ENCODE data around the gene MYOD1.

The MYOD1 gene

DNA sequence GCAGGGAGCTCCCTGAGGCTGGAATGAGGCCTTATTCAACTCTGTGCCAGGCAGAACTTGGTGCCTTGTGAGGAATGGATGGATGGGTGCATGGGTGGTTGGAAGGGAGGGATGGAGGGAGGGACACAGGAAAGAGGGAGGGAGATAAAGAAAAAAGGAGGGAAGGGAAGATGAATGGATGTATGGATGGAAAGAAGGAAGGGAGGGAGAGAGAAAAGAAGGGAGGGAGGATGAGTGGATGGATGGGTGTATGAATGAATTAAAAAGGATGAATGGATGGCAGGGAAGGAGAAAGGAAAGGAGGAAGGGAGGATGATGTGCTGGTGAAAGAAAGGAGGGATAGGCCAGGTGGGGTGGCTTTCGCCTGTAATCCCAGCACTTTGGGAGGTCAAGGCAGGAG is 49.8 kb downstream of the MYOD1 start:
- in situ Hi-C loops (cut with MboI; ENCODE audit: low sequenced_read_pairs): no loop called here

DNA sequence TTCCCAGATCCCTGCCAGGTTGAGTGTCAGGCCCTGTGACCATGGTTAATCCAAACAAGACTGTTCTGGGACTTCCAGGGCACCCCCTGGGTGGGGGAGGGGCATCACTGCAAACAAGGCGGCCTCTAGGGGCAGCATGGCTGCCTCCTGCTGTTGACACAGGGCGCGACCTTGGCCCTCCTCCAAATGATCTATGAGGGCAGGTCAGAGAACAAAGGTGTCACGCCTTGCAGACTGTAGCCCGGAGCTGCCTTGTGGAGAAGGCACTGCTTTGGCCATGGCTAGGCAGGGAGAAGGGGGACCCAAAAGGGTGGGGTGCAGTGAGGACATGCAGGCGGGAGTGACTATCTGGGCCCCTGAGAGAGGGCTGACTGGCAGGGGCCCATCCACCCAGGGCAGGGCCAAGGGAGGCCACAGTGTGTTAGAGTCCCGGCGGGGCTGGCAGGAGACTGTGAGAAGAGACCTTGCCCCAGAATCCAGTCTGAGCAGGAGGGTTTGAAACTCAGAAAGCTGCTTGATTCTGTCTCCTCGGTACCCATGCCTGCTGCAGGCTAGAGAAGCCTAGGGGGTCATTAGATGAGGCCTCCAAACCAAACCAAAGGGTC is 50.8 kb downstream of the MYOD1 start:
- in situ Hi-C loops (cut with MboI; ENCODE audit: low sequenced_read_pairs): no loop called here

DNA sequence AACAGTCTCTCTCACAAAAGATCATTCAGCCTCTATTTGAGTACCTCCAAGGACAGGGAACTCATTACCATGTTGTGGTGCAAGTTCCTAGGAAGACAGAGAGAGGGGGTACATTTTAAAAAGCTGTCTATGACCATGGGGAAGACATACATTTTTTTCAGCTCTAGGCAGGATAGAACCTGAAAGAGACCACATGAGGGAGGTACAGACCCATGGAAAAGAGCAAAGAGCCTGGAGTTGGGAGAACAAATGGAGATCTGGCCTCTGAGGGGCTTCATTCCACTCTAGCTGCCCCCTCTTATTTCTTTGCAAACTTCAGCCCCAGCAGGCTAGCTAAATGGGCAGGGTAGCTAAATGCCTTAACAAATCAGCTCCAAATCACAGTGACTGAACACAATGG is 51.5 kb downstream of the MYOD1 start:
- in situ Hi-C loops (cut with MboI; ENCODE audit: low sequenced_read_pairs): no loop called here

DNA sequence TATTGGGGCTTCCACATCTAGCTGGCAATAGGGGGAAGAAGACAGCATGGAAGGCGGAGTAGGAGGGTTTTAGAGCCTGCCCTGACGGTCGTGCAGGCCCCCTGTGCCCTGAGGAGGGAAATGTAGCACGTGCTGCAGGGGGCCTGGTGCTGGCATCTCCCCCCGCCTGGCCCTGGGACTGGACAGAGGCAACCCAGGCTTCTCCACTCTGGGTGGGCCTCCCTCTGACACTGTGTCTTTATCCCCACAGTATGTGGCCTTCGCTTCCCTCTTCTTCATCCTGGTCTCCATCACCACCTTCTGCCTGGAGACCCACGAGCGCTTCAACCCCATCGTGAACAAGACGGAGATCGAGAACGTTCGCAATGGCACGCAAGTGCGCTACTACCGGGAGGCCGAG is 52.0 kb downstream of the MYOD1 start:
- in situ Hi-C loops (cut with MboI; ENCODE audit: low sequenced_read_pairs): no loop called here

Measured in hTERT RPE-1 (cell line).